SH-SY5Y (cell line): ENCODE results near the gene SLC35F5.

ENCODE experiments used
- GATA2 ChIP-seq: IDR thresholded peaks from 2 replicates; pipeline ENCODE4 v1.6.1; 2011; ENCODE audit warnings: mild to moderate bottlenecking, low read depth, low read length
- GATA3 ChIP-seq: IDR thresholded peaks from 2 replicates; pipeline ENCODE4 v1.6.1; 2011; ENCODE audit warnings: low read depth, mild to moderate bottlenecking, low read length, moderate library complexity

DNA sequence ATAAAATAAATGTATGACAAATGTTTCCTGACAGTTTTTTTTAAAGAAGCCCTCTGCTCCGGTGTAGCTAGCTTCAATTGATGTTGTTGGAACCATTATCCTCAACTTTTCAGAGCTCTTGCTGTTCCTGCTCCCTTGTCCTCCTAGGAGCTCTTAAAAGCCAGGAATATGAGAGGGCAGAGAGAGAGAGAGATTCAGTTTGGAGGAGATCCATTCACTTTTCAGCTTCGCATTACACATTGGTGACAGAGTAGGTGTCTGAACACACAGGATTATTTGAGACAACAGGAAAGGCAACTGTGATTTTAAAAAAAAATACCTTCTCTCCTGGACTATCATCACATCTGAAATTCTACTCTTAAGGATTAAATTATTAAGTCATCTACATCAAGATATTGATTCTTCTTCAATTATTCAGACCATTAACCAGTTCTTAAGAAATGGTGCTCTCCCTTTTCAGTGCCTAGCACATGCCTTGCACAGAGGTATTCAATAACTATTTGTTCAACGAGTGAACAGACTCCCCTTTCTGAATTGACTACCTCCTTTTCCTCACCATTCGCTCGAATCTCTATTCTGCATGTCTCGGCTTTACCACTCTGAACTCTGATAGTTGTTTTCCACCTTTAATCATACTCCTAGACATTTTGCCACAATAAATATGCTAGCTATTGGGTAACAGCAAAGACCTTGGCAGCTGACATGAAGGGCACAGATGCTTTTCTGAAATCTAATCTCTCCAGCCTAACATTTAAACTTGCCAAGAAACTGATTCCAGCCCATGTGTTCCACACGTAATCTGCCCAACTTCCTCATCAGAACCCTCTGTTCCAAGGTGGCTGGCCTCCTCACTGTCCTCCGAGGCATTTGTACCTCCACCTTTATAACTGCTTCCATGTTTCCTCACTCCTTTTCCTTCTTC lies 28.6 kb upstream of the SLC35F5 start:
- TF ChIP-seq GATA3 (no peak), GATA2 (no peak)
